Naive thymus-derived CD4-positive, alpha-beta T cell (primary cell): ENCODE data around the gene KIAA0040. TPM values are rescaled to one million over a fixed set of nuclear protein-coding genes. Genes with fewer than 3 reads are reported as not detected.
A peak's percentile ranks its signal among the peaks of the same experiment; 100 is the strongest.

ENCODE experiments used
- ATAC-seq: fragments of 150-1000 bp; cut with Tn5 transposase; 2 replicates; pipeline ENCODE4 v1.10.0; 2021; ENCODE audit warnings: mild to moderate bottlenecking, moderate library complexity
- CTCF ChIA-PET: fragments of 350-600 bp; sonication (Branson Sonifier 250); formaldehyde crosslinking; loops from one replicate; lab custom pipeline; 2021; ENCODE audit warnings: antibody characterized with exemption; lab: Charles Lee
- POLR2A ChIA-PET: fragments of 350-600 bp; sonication (Branson Sonifier 250); formaldehyde crosslinking; loops from one replicate; lab custom pipeline; 2021; ENCODE audit warnings: antibody characterized with exemption, inconsistent platforms; lab: Charles Lee
- DNase-seq, 9 donors: peaks; one replicate each; pipeline versions ENCODE4 v3.0.0 to v3.0.0-alpha.2; 2020 to 2022; ENCODE audit warnings: mixed read lengths in 1 of 9
- H3K27ac ChIP-seq: one replicate; pipeline ENCODE4 v1.7.0; 2013; ENCODE audit warnings: mild to moderate bottlenecking, low read depth, low read length, moderate library complexity
- H3K27me3 ChIP-seq, 2 donors: one replicate each; pipeline ENCODE4 v1.7.0; 2013; ENCODE audit warnings: low read length in 2 of 2, mild to moderate bottlenecking in 2 of 2, moderate library complexity in 2 of 2; ENCODE audit not compliant: control insufficient read depth in 2 of 2, insufficient read depth in 2 of 2
- H3K36me3 ChIP-seq, 3 experiments: 1 replicate in 2 of 3; 2 replicates in 1 of 3; pipeline ENCODE4 v1.7.0; 2013; ENCODE audit warnings: low read length in 3 of 3, mild to moderate bottlenecking in 3 of 3, moderate library complexity in 1 of 3; ENCODE audit not compliant: insufficient read depth in 3 of 3, control insufficient read depth in 2 of 3
- H3K4me1 ChIP-seq, 2 donors: one replicate each; pipeline ENCODE4 v1.7.0; 2013; ENCODE audit warnings: low read length in 2 of 2, mild to moderate bottlenecking in 2 of 2, moderate library complexity in 1 of 2; ENCODE audit not compliant: control insufficient read depth in 2 of 2, insufficient read depth in 2 of 2
- H3K4me3 ChIP-seq: 2 replicates; pipeline ENCODE4 v1.7.0; 2013; ENCODE audit warnings: mild to moderate bottlenecking, low read length
- H3K9me3 ChIP-seq, 3 experiments: 1 replicate in 2 of 3; 2 replicates in 1 of 3; pipeline ENCODE4 v1.7.0; 2013; ENCODE audit warnings: low read length in 3 of 3; ENCODE audit not compliant: control insufficient read depth in 2 of 3
- H3K27ac Mint-ChIP-seq, 9 donors: one replicate each; pipeline ENCODE4 v1.8.0; 2020 to 2022; ENCODE audit warnings: mixed read lengths in 9 of 9, mild to moderate bottlenecking in 8 of 9, moderate library complexity in 5 of 9, inconsistent platforms in 2 of 9
- H3K27me3 Mint-ChIP-seq, 5 donors: one replicate each; pipeline ENCODE4 v1.8.0; 2021 to 2022; ENCODE audit warnings: mixed read lengths in 5 of 5, mild to moderate bottlenecking in 1 of 5
- H3K36me3 Mint-ChIP-seq, 5 donors: one replicate each; pipeline ENCODE4 v1.8.0; 2020 to 2022; ENCODE audit warnings: mixed read lengths in 5 of 5, mild to moderate bottlenecking in 3 of 5, inconsistent platforms in 1 of 5
- H3K4me1 Mint-ChIP-seq, 7 donors: one replicate each; pipeline ENCODE4 v1.8.0; 2020 to 2022; ENCODE audit warnings: mixed read lengths in 7 of 7, mild to moderate bottlenecking in 3 of 7, inconsistent platforms in 1 of 7
- H3K4me3 Mint-ChIP-seq, 10 donors: one replicate each; pipeline ENCODE4 v1.8.0; 2020 to 2022; ENCODE audit warnings: mild to moderate bottlenecking in 10 of 10, mixed read lengths in 10 of 10, moderate library complexity in 6 of 10, inconsistent platforms in 2 of 10
- H3K9me3 Mint-ChIP-seq, 11 donors: one replicate each; pipeline ENCODE4 v1.8.0; 2020 to 2022; ENCODE audit warnings: mixed read lengths in 11 of 11, mild to moderate bottlenecking in 4 of 11, inconsistent platforms in 1 of 11, moderate library complexity in 1 of 11
- intact Hi-C, 2 donors: fragments of 100-400 bp; cut with micrococcal nuclease; formaldehyde crosslinking; loops; one replicate each; pipeline ENCODE4 v1.15.1; 2023
- polyA plus RNA-seq, 2 donors: library from polyadenylated mRNA; unstranded; fragments of 300-500 nt; fragmentation: Illumina TruSeq; gene quantifications; one replicate each; pipeline ENCODE4 v1.2.3, GENCODE V29; 2021
- total RNA-seq, 6 experiments: library from RNA in 5 of 6; stranded (reverse) in 5 of 6; gene quantifications; 1 replicate in 5 of 6; 2 replicates in 1 of 6; pipeline ENCODE4 v1.2.3 and lab custom pipeline; 2021 to 2026

The KIAA0040 gene
- total and polyA plus RNA-seq, 7 experiments from 2014 or later = 21.7 to 88.1 (median 30.2) TPM

- Histone ChIP-seq H3K27me3 (no peaks in the 10 kb centered on the region), H3K4me1 (peaks cover 20 to 37% of the 10 kb centered on the region in 2 donors), H3K36me3 (peaks cover 3 to 24% (median 6%) of the 10 kb centered on the region in 3 experiments), H3K27ac (no peak overlapping the region), H3K9me3 (no peaks in the 10 kb centered on the region), H3K4me3 (no peak overlapping the region)
- peaks cover 14 to 63% (median 35%) of the 10 kb centered on the region in 5 donors for H3K36me3 Mint-ChIP-seq
- CTCF ChIA-PET = interaction anchor here (1.5 kb wide), 1 partner anchor 25 kb away, joined by 5 read pairs; no protein-coding TSS in a partner anchor
- POLR2A ChIA-PET = interaction anchor here (0.8 to 1.4 kb wide), 4 partner anchors 9 to 36 kb away, joined by 3 to 5 read pairs (median 4); no protein-coding TSS in a partner anchor
- H3K27me3 Mint-ChIP-seq = no peaks in the 10 kb centered on the region
- peaks cover 46 to 88% (median 85%) of the 10 kb centered on the region in 7 donors for H3K4me1 Mint-ChIP-seq
- H3K4me3 Mint-ChIP-seq = peak overlapping the region in 2 of 10 donors; percentile 12 to 42
- peak overlapping the region in 5 of 9 donors; percentile 18 to 71 (median 62) for H3K27ac Mint-ChIP-seq
- no peak for ATAC-seq
- DNase-seq = no peak
- intact Hi-C loops = loop anchor here in 1 of 2 donors (1.0 kb wide), 1 partner anchor 12 kb away; the partner anchor contains the start of gene KIAA0040
- H3K9me3 Mint-ChIP-seq = no peaks in the 10 kb centered on the region
Observed at GRCh38 chr1:175179837-175180590, 12.6 kb downstream of the KIAA0040 start.

DNA sequence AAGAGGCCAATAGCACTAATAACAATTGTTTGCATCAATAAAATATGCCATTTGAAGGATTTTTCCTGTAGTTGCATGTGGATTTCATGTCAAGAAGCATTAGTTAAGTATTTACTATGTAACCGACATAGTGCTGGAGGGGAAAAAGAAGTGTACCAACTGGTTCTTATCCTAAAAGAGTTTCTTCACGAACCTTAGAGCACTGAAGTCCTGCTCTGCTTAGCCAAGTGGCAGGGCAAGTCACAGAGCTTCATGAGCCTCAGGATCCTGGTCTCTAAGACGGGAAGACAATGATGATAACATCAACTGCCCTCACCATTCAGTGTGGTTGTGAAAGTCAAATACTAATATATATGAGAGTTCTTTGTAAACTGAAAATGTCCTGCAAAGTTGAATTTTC is 14.1 kb downstream of the KIAA0040 start:
- DNase-seq = no peak
- H3K9me3 ChIP-seq = no peaks in the 10 kb centered on the region
- H3K4me3 Mint-ChIP-seq = no peak overlapping the region
- peaks cover 3 to 37% (median 6%) of the 10 kb centered on the region in 3 experiments for H3K36me3 ChIP-seq
- intact Hi-C loops = no loop called here
- no peaks in the 10 kb centered on the region for H3K27me3 ChIP-seq
- H3K4me3 ChIP-seq = no peak overlapping the region
- no peaks in the 10 kb centered on the region for H3K27me3 Mint-ChIP-seq
- H3K4me1 ChIP-seq = peaks cover 18 to 22% of the 10 kb centered on the region in 2 donors
- ChIA-PET CTCF (no interaction called here), POLR2A (no interaction called here)
- ATAC-seq = no peak
- H3K27ac Mint-ChIP-seq = peak overlapping the region in 1 of 9 donors; percentile 22
- no peaks in the 10 kb centered on the region for H3K9me3 Mint-ChIP-seq
- H3K4me1 Mint-ChIP-seq = peaks cover 52 to 88% (median 83%) of the 10 kb centered on the region in 7 donors
- peaks cover 14 to 70% (median 41%) of the 10 kb centered on the region in 5 donors for H3K36me3 Mint-ChIP-seq
- no peak overlapping the region for H3K27ac ChIP-seq

DNA sequence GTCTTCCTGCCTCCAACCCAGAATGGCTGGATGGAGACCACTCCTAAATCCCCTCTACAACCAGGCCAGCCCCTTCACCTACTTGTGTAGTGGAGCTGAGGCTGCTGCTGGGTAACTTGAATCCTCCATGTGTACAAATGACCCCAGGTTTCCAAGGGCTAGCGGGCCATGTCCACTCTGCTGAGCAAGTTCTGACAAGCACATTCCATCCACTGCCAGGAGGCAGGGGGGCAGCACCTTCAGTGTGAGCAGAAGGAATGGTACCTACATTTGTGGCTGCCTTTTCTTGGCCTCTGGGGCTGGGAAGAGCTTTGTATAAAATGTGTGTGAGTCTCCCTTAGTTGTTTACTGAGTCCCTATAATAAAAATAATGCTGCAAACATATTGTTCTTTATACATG is 14.5 kb downstream of the KIAA0040 start:
- peaks cover 5 to 41% (median 6%) of the 10 kb centered on the region in 3 experiments for H3K36me3 ChIP-seq
- peaks cover 14 to 18% of the 10 kb centered on the region in 2 donors for H3K4me1 ChIP-seq
- H3K9me3 ChIP-seq = no peaks in the 10 kb centered on the region
- H3K27me3 ChIP-seq = no peaks in the 10 kb centered on the region
- no peak overlapping the region for H3K27ac ChIP-seq
- DNase-seq (no peak), ATAC-seq (no peak)
- no peak overlapping the region for H3K27ac Mint-ChIP-seq
- POLR2A ChIA-PET = no interaction called here
- intact Hi-C loops = no loop called here
- H3K36me3 Mint-ChIP-seq = peaks cover 12 to 74% (median 39%) of the 10 kb centered on the region in 5 donors
- peaks cover 48 to 88% (median 81%) of the 10 kb centered on the region in 7 donors for H3K4me1 Mint-ChIP-seq
- H3K9me3 Mint-ChIP-seq = no peaks in the 10 kb centered on the region
- H3K4me3 Mint-ChIP-seq = no peak overlapping the region
- CTCF ChIA-PET = no interaction called here
- no peaks in the 10 kb centered on the region for H3K27me3 Mint-ChIP-seq
- no peak overlapping the region for H3K4me3 ChIP-seq

DNA sequence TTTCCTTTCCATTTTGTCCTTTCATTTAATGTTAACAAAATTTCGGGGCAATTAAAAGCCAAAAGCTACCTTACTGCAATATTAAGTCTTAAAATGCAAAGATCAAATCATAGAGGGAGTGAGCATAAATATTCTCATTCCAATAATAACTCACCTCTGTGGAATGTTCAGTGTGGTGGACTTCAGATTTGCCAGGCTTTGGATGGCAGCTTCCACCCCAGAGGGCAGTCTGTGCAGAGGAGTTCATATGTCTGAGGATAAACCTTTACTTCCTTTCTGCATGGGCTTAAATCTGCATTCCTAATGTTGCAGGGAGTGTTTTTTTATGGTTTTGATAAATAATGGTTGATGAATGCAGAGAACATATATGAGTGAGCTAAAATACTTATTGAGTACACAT is 16.3 kb downstream of the KIAA0040 start:
- no peak overlapping the region for H3K27ac ChIP-seq
- H3K27me3 ChIP-seq = no peaks in the 10 kb centered on the region
- Mint-ChIP-seq H3K9me3 (no peaks in the 10 kb centered on the region), H3K4me3 (peak overlapping the region in 2 of 10 donors; percentile 4 to 45), H3K4me1 (peaks cover 33 to 83% (median 76%) of the 10 kb centered on the region in 7 donors), H3K27me3 (no peaks in the 10 kb centered on the region), H3K27ac (peak overlapping the region in 2 of 9 donors; percentile 24 to 62), H3K36me3 (peaks cover 8 to 67% (median 35%) of the 10 kb centered on the region in 5 donors)
- ATAC-seq (no peak), DNase-seq (no peak)
- no peaks in the 10 kb centered on the region for H3K9me3 ChIP-seq
- intact Hi-C loops = no loop called here
- H3K36me3 ChIP-seq = peaks cover 6 to 46% (median 9%) of the 10 kb centered on the region in 3 experiments
- no peak overlapping the region for H3K4me3 ChIP-seq
- POLR2A ChIA-PET = interaction anchor here (0.8 kb wide), 1 partner anchor 17 kb away, joined by 3 read pairs; no protein-coding TSS in a partner anchor
- CTCF ChIA-PET = interaction anchor here (0.6 kb wide), 2 partner anchors 14 to 21 kb away, joined by 3 to 5 read pairs; no protein-coding TSS in a partner anchor
- H3K4me1 ChIP-seq = peaks cover 8 to 9% of the 10 kb centered on the region in 2 donors

GRCh38 chr1:175174309-175175102 is 18.1 kb downstream of the KIAA0040 start:
- H3K36me3 ChIP-seq = peaks cover 6 to 57% (median 11%) of the 10 kb centered on the region in 3 experiments
- CTCF ChIA-PET = interaction anchor here (0.7 to 2.0 kb wide), 4 partner anchors 17 to 144 kb away, joined by 3 to 8 read pairs (median 4); no protein-coding TSS in a partner anchor
- Mint-ChIP-seq H3K4me1 (peaks cover 33 to 85% (median 77%) of the 10 kb centered on the region in 7 donors), H3K4me3 (no peak overlapping the region), H3K9me3 (no peaks in the 10 kb centered on the region), H3K36me3 (peaks cover 7 to 78% (median 38%) of the 10 kb centered on the region in 5 donors), H3K27ac (peak overlapping the region in 1 of 9 donors; percentile 19), H3K27me3 (no peaks in the 10 kb centered on the region)
- no peaks in the 10 kb centered on the region for H3K9me3 ChIP-seq
- H3K4me1 ChIP-seq = peaks cover 0 to 15% of the 10 kb centered on the region in 2 donors
- DNase-seq (no peak), ATAC-seq (no peak)
- no peak overlapping the region for H3K27ac ChIP-seq
- intact Hi-C loops = loop anchor here in 1 of 2 donors (5.0 kb wide), 1 partner anchor 33 kb away; no protein-coding TSS in a partner anchor
- H3K4me3 ChIP-seq = no peak overlapping the region
- POLR2A ChIA-PET = interaction anchor here (1.3 kb wide), 1 partner anchor 14 kb away, joined by 3 read pairs; no protein-coding TSS in a partner anchor
- H3K27me3 ChIP-seq = no peaks in the 10 kb centered on the region

DNA sequence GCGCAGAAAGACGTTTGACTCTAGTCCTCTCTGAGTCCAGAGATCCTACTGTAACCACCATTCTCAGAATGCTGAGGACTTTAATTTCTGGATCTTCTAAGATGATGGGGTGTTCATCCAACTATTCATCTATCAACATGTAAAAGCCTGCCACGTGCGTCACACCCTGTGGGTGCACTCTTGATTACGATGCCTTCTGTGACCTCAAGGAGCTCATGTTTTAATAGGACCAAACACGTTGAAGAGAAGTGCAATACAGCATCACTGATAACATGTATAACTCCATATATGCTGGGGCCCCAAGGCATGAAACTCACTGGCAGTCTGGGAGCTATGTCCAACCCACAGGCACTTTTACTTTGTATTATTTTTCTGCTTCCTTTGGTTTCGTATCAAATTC is 19.0 kb downstream of the KIAA0040 start:
- intact Hi-C loops = loop anchor here in 1 of 2 donors (5.0 kb wide), 1 partner anchor 34 kb away; no protein-coding TSS in a partner anchor

More for the DNA sequence above, 19.0 kb downstream of the KIAA0040 start:
- H3K27me3 ChIP-seq = no peaks in the 10 kb centered on the region
- Mint-ChIP-seq H3K27me3 (no peaks in the 10 kb centered on the region), H3K4me1 (peaks cover 32 to 84% (median 72%) of the 10 kb centered on the region in 7 donors), H3K4me3 (no peak overlapping the region), H3K36me3 (peaks cover 7 to 76% (median 38%) of the 10 kb centered on the region in 5 donors), H3K27ac (no peak overlapping the region), H3K9me3 (no peaks in the 10 kb centered on the region)
- peaks cover 0 to 15% of the 10 kb centered on the region in 2 donors for H3K4me1 ChIP-seq
- H3K36me3 ChIP-seq = peaks cover 6 to 57% (median 11%) of the 10 kb centered on the region in 3 experiments
- H3K9me3 ChIP-seq = no peaks in the 10 kb centered on the region
- H3K27ac ChIP-seq = no peak overlapping the region
- DNase-seq (no peak), ATAC-seq (no peak)
- CTCF ChIA-PET = interaction anchor here (0.7 to 2.0 kb wide), 5 partner anchors 9 to 145 kb away, joined by 3 to 8 read pairs (median 4); no protein-coding TSS in a partner anchor
- POLR2A ChIA-PET = interaction anchor here (0.6 to 1.3 kb wide), 2 partner anchors 15 to 24 kb away, joined by 3 to 4 read pairs; no protein-coding TSS in a partner anchor
- H3K4me3 ChIP-seq = no peak overlapping the region
